ENCODE data around the gene AOPEP.

DNA sequence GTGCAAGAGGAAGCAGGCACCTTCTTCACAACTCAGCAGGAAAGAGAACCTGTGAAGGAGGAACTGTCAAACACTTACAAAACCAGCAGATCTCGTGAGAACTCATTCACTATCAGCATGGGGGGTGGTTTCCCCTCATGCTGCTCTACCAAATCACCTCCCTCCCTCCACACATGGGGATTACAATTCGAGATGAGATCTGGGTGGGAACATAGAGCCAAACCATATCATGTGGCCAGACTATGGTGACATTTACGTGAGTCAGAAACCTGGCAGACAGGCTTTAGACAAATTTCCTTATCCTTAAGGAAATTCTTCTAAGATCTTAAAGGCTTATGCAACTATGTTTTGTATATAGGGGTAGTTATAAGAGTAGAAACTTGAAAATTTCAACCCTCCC, 8.7 kb upstream of the AOPEP start:
- TF ChIP-seq POLR2AphosphoS5 (IDR thresholded peaks at IDR 0.05; ENCODE audit: low read depth, low read length) (no peak), POLR2A (IDR thresholded peaks at IDR 0.05; ENCODE audit: low read depth, low read length) (no peak), POU2F2 (IDR thresholded peaks at IDR 0.05; ENCODE audit: low read depth, low read length) (no peak), TAF1 (IDR thresholded peaks at IDR 0.05; ENCODE audit: low read depth, low read length) (no peak)

Data from GM12891 (cell line).